ENCODE measurements around the gene PRR33. TPM values are rescaled to one million over a fixed set of nuclear protein-coding genes. Genes with fewer than 3 reads are reported as not detected.

The PRR33 gene
- total RNA-seq, 5 donors from 2014 or later (not counting 1 experiment from before 2014, with no cell fraction given) = 0.10 to 0.12 TPM; not detected in 3

GRCh38 chr11:1920909-1921573, 29.3 kb upstream of the PRR33 start:
- Mint-ChIP-seq H3K27ac (no peak overlapping the region), H3K4me3 (no peak overlapping the region), H3K36me3 (no peaks in the 10 kb centered on the region), H3K9me3 (no peaks in the 10 kb centered on the region), H3K27me3 (peaks cover 8 to 9% of the 10 kb centered on the region in 2 donors), H3K4me1 (peaks cover 11 to 16% (median 15%) of the 10 kb centered on the region in 3 donors)
- DNase-seq = no peak
- Histone ChIP-seq H3K36me3 (ENCODE audit: control insufficient read depth in 2 of 2, extremely low read depth in 1 of 2, insufficient read depth in 1 of 2, low read length in 1 of 2) (no peaks in the 10 kb centered on the region), H3K27me3 (replicated peaks in 1 of 2; ENCODE audit: control insufficient read depth in 2 of 2, extremely low read depth in 1 of 2, insufficient read depth in 2 of 2, low read length in 1 of 2) (peaks cover 0 to 40% of the 10 kb centered on the region in 2 experiments), H3K4me1 (ENCODE audit: control insufficient read depth in 1 of 2, extremely low read depth in 1 of 2, insufficient read depth in 2 of 2, low read length in 2 of 2) (peaks cover 5 to 48% of the 10 kb centered on the region in 2 experiments), H3K27ac (ENCODE audit: low read length) (no peak overlapping the region), H3K4me3 (ENCODE audit: control insufficient read depth in 1 of 2, extremely low read depth in 1 of 2, low read length in 1 of 2) (no peak overlapping the region), H3K9me3 (no peaks in the 10 kb centered on the region)
- ATAC-seq (replicated peaks in 1 of 4) = peak in 1 of 4 experiments; percentile 50
- CTCF ChIA-PET = interaction anchor here (0.6 to 1.1 kb wide), 2 partner anchors 39 to 118 kb away, joined by 4 read pairs; no protein-coding TSS in a partner anchor
- WGBS (ENCODE audit: insufficient coverage) = 70% methylated on average over 16 of the region's 21 CpGs
- POLR2A ChIA-PET = no interaction called here

GRCh38 chr11:1920128-1920908, 28.6 kb upstream of the PRR33 start:
- peaks cover 5 to 49% of the 10 kb centered on the region in 2 experiments for H3K4me1 ChIP-seq (ENCODE audit: control insufficient read depth in 1 of 2, extremely low read depth in 1 of 2, insufficient read depth in 2 of 2, low read length in 2 of 2)
- H3K36me3 Mint-ChIP-seq = no peaks in the 10 kb centered on the region
- H3K27me3 Mint-ChIP-seq = peaks cover 8 to 9% of the 10 kb centered on the region in 2 donors
- no peak overlapping the region for H3K4me3 Mint-ChIP-seq
- no peaks in the 10 kb centered on the region for H3K9me3 Mint-ChIP-seq
- no peak for DNase-seq
- ChIA-PET POLR2A (no interaction called here), CTCF (no interaction called here)
- H3K4me1 Mint-ChIP-seq = peaks cover 14 to 24% (median 19%) of the 10 kb centered on the region in 3 donors
- ATAC-seq (replicated peaks in 1 of 4) = no peak
- H3K27me3 ChIP-seq (replicated peaks in 1 of 2; ENCODE audit: control insufficient read depth in 2 of 2, extremely low read depth in 1 of 2, insufficient read depth in 2 of 2, low read length in 1 of 2) = peaks cover 0 to 33% of the 10 kb centered on the region in 2 experiments
- H3K27ac Mint-ChIP-seq = no peak overlapping the region
- 91% methylated on average over 10 of the region's 25 CpGs for WGBS (ENCODE audit: insufficient coverage)
- no peaks in the 10 kb centered on the region for H3K36me3 ChIP-seq (ENCODE audit: control insufficient read depth in 2 of 2, extremely low read depth in 1 of 2, insufficient read depth in 1 of 2, low read length in 1 of 2)
- no peak overlapping the region for H3K27ac ChIP-seq (ENCODE audit: low read length)
- no peak overlapping the region for H3K4me3 ChIP-seq (ENCODE audit: control insufficient read depth in 1 of 2, extremely low read depth in 1 of 2, low read length in 1 of 2)
- H3K9me3 ChIP-seq = no peaks in the 10 kb centered on the region

- Histone ChIP-seq H3K27me3 (replicated peaks in 1 of 2; ENCODE audit: control insufficient read depth in 2 of 2, extremely low read depth in 1 of 2, insufficient read depth in 2 of 2, low read length in 1 of 2) (peaks cover 0 to 28% of the 10 kb centered on the region in 2 experiments), H3K4me1 (ENCODE audit: control insufficient read depth in 1 of 2, extremely low read depth in 1 of 2, insufficient read depth in 2 of 2, low read length in 2 of 2) (peaks cover 5 to 48% of the 10 kb centered on the region in 2 experiments), H3K36me3 (ENCODE audit: control insufficient read depth in 2 of 2, extremely low read depth in 1 of 2, insufficient read depth in 1 of 2, low read length in 1 of 2) (no peaks in the 10 kb centered on the region), H3K4me3 (ENCODE audit: control insufficient read depth in 1 of 2, extremely low read depth in 1 of 2, low read length in 1 of 2) (no peak within 1 kb of the TSS), H3K27ac (ENCODE audit: low read length) (no peak within 1 kb of the TSS), H3K9me3 (no peaks in the 10 kb centered on the region)
- no peak for DNase-seq
- CTCF ChIA-PET = no interaction called here
- Mint-ChIP-seq H3K4me1 (peaks cover 16 to 31% (median 22%) of the 10 kb centered on the region in 3 donors), H3K4me3 (peak within 1 kb of the TSS in 1 of 3 donors; percentile 17), H3K36me3 (no peaks in the 10 kb centered on the region), H3K27me3 (peaks cover 14 to 17% of the 10 kb centered on the region in 2 donors), H3K9me3 (no peaks in the 10 kb centered on the region), H3K27ac (peak within 1 kb of the TSS in 1 of 2 donors; percentile 19)
- ATAC-seq (replicated peaks in 1 of 4) = no peak
- POLR2A ChIA-PET = no interaction called here
- 87% methylated on average over 30 of the region's 31 CpGs for WGBS (ENCODE audit: insufficient coverage)
Observed at GRCh38 chr11:1919391-1920127, 27.9 kb upstream of the PRR33 start, which contains the start of gene TNNT3. TNNT3 (plus strand) TSS chr11:1919703; CDS start chr11:1922875, 3,172 bp downstream.

- DNase-seq = no peak
- Histone ChIP-seq H3K27me3 (replicated peaks in 1 of 2; ENCODE audit: control insufficient read depth in 2 of 2, extremely low read depth in 1 of 2, insufficient read depth in 2 of 2, low read length in 1 of 2) (peaks cover 0 to 23% of the 10 kb centered on the region in 2 experiments), H3K4me3 (ENCODE audit: control insufficient read depth in 1 of 2, extremely low read depth in 1 of 2, low read length in 1 of 2) (no peak overlapping the region), H3K27ac (ENCODE audit: low read length) (no peak overlapping the region), H3K36me3 (ENCODE audit: control insufficient read depth in 2 of 2, extremely low read depth in 1 of 2, insufficient read depth in 1 of 2, low read length in 1 of 2) (no peaks in the 10 kb centered on the region), H3K9me3 (no peaks in the 10 kb centered on the region), H3K4me1 (ENCODE audit: control insufficient read depth in 1 of 2, extremely low read depth in 1 of 2, insufficient read depth in 2 of 2, low read length in 2 of 2) (peaks cover 5 to 46% of the 10 kb centered on the region in 2 experiments)
- POLR2A ChIA-PET = no interaction called here
- H3K27me3 Mint-ChIP-seq = peaks cover 17 to 20% of the 10 kb centered on the region in 2 donors
- H3K4me3 Mint-ChIP-seq = peak overlapping the region in 1 of 3 donors; percentile 17
- CTCF ChIA-PET = no interaction called here
- peak in 1 of 4 experiments; percentile 10 for ATAC-seq (replicated peaks in 1 of 4)
- H3K36me3 Mint-ChIP-seq = no peaks in the 10 kb centered on the region
- no peaks in the 10 kb centered on the region for H3K9me3 Mint-ChIP-seq
- H3K27ac Mint-ChIP-seq = no peak overlapping the region
- H3K4me1 Mint-ChIP-seq = peaks cover 16 to 35% (median 23%) of the 10 kb centered on the region in 3 donors
- 83% methylated on average over 20 of the region's 29 CpGs for WGBS (ENCODE audit: insufficient coverage)
Observed at GRCh38 chr11:1918436-1919315, 27.0 kb upstream of the PRR33 start.

DNA sequence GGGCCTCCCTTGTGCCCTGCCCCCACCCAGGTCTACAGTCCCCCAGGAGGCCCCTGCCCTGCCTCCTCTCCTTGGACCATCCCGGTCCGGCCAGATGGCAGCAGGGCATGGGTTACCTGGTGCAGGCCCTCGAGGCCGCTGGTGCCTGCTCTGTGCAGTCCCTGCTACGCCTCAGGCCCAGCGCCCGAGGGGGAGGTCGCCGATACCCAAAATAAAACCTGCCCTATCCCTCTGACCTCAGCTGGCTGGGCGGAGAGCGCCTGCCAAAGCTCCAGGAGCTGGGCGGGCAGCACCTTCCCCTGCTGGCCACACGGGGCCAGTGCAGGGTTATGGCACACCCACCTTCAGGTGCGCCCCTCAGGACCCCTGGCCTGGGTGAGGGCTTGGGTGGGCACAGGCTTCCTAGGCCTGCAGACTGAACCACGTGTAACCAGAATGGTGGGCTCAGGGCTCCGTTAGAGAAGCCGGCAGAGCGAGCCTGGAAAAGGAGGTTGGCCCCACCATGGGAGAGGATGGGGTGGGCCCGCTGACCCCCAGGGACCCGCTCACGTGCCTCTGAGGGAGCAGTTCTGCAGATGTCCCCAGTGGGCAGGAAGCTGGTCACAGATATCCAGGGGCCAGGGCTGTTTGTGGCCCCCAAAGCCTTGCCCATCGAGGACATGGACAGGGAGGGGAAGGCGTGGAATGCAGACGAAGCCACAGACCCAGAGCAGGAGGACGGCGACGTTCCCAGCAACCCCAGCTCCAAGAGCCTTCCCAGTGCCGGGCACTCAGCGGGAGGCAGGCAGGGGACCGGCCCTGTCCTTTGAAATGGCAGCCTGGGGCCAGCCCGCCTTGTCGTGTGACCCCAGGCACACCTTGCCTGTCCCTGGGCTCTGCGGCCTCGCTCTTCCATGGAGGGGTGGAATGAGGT, 26.1 kb upstream of the PRR33 start:
- ChIA-PET CTCF (interaction anchor here in 1 of 2 donors (0.9 kb wide), 1 partner anchor 27 kb away, joined by 3 read pairs; no protein-coding TSS in a partner anchor), POLR2A (no interaction called here)
- peaks cover 0 to 21% of the 10 kb centered on the region in 2 experiments for H3K27me3 ChIP-seq (replicated peaks in 1 of 2; ENCODE audit: control insufficient read depth in 2 of 2, extremely low read depth in 1 of 2, insufficient read depth in 2 of 2, low read length in 1 of 2)
- ATAC-seq (replicated peaks in 1 of 4) (peak; percentile 15 to 39 (median 28)), DNase-seq (no peak)
- H3K9me3 ChIP-seq = no peaks in the 10 kb centered on the region
- no peak overlapping the region for H3K27ac ChIP-seq (ENCODE audit: low read length)
- H3K4me3 ChIP-seq (ENCODE audit: control insufficient read depth in 1 of 2, extremely low read depth in 1 of 2, low read length in 1 of 2) = no peak overlapping the region
- H3K9me3 Mint-ChIP-seq = no peaks in the 10 kb centered on the region
- peaks cover 16 to 26% (median 19%) of the 10 kb centered on the region in 3 donors for H3K4me1 Mint-ChIP-seq
- no peaks in the 10 kb centered on the region for H3K36me3 ChIP-seq (ENCODE audit: control insufficient read depth in 2 of 2, extremely low read depth in 1 of 2, insufficient read depth in 1 of 2, low read length in 1 of 2)
- peaks cover 2 to 44% of the 10 kb centered on the region in 2 experiments for H3K4me1 ChIP-seq (ENCODE audit: control insufficient read depth in 1 of 2, extremely low read depth in 1 of 2, insufficient read depth in 2 of 2, low read length in 2 of 2)
- no peak overlapping the region for H3K4me3 Mint-ChIP-seq
- 74% methylated on average over 27 of the region's 34 CpGs for WGBS (ENCODE audit: insufficient coverage)
- peaks cover 15 to 16% of the 10 kb centered on the region in 2 donors for H3K27me3 Mint-ChIP-seq
- H3K36me3 Mint-ChIP-seq = no peaks in the 10 kb centered on the region
- no peak overlapping the region for H3K27ac Mint-ChIP-seq

All from T-cell (primary cell).